Trophoblast cell (in vitro differentiated cells and primary cell): ENCODE data around the gene USH1C.

ENCODE experiments used
- DNase-seq, 2 donors: peaks; one replicate each; pipeline ENCODE4 v3.0.0-alpha.2; 2016
- H2AFZ ChIP-seq: 2 replicates; pipeline ENCODE4 v1.6.1; 2013; ENCODE audit warnings: low read length, moderate library complexity, mild to moderate bottlenecking; ENCODE audit not compliant: insufficient read depth, poor library complexity
- H2AK5ac ChIP-seq: 2 replicates; pipeline ENCODE4 v1.6.1; 2013; ENCODE audit warnings: mild to moderate bottlenecking, low read length
- H2BK120ac ChIP-seq: 2 replicates; pipeline ENCODE4 v1.6.1; 2013; ENCODE audit warnings: low read length, mild to moderate bottlenecking, moderate library complexity; ENCODE audit not compliant: insufficient read depth, poor library complexity
- H2BK12ac ChIP-seq: 2 replicates; pipeline ENCODE4 v1.6.1; 2013; ENCODE audit warnings: mild to moderate bottlenecking, low read length, moderate library complexity
- H2BK5ac ChIP-seq: 2 replicates; pipeline ENCODE4 v1.6.1; 2013; ENCODE audit warnings: low read length, low read depth, moderate library complexity, mild to moderate bottlenecking; ENCODE audit not compliant: poor library complexity
- H3K14ac ChIP-seq: 2 replicates; pipeline ENCODE4 v1.6.1; 2013; ENCODE audit warnings: mild to moderate bottlenecking, low read length
- H3K18ac ChIP-seq: 2 replicates; pipeline ENCODE4 v1.6.1; 2013; ENCODE audit warnings: mild to moderate bottlenecking, low read length
- H3K23ac ChIP-seq: 2 replicates; pipeline ENCODE4 v1.6.1; 2013; ENCODE audit warnings: low read length
- H3K27ac ChIP-seq: 2 replicates; pipeline ENCODE4 v1.5.1; 2013; ENCODE audit warnings: low read depth, mild to moderate bottlenecking, inconsistent platforms, low read length, moderate library complexity
- H3K27me3 ChIP-seq: 2 replicates; pipeline ENCODE4 v1.6.1; 2013; ENCODE audit warnings: inconsistent platforms, mild to moderate bottlenecking, low read length, moderate library complexity; ENCODE audit not compliant: insufficient read depth
- H3K36me3 ChIP-seq, 2 experiments: 1 replicate in 1 of 2; 2 replicates in 1 of 2; pipeline ENCODE4 v1.6.1; 2013; ENCODE audit warnings: low read length in 2 of 2, mild to moderate bottlenecking in 2 of 2, moderate library complexity in 1 of 2; ENCODE audit not compliant: insufficient read depth in 2 of 2, control insufficient read depth in 1 of 2
- H3K4ac ChIP-seq: 2 replicates; pipeline ENCODE4 v1.6.1; 2013; ENCODE audit warnings: low read depth, mild to moderate bottlenecking, low read length, moderate library complexity
- H3K4me1 ChIP-seq, 2 experiments: 1 replicate in 1 of 2; 2 replicates in 1 of 2; pipeline ENCODE4 v1.6.1; 2013; ENCODE audit warnings: low read length in 2 of 2, mild to moderate bottlenecking in 2 of 2, moderate library complexity in 1 of 2; ENCODE audit not compliant: insufficient read depth in 2 of 2, control insufficient read depth in 1 of 2
- H3K4me2 ChIP-seq: 2 replicates; pipeline ENCODE4 v1.6.1; 2013; ENCODE audit warnings: inconsistent platforms, mild to moderate bottlenecking, low read length, moderate library complexity
- H3K4me3 ChIP-seq: 2 replicates; pipeline ENCODE4 v1.5.1; 2013; ENCODE audit warnings: mild to moderate bottlenecking, low read depth, low read length, inconsistent platforms
- H3K79me1 ChIP-seq: one replicate; pipeline ENCODE4 v1.6.1; 2013; ENCODE audit warnings: low read length
- H3K79me2 ChIP-seq: 2 replicates; pipeline ENCODE4 v1.6.1; 2013; ENCODE audit warnings: low read length, mild to moderate bottlenecking; ENCODE audit not compliant: control insufficient read depth, insufficient read depth, poor library complexity
- H3K9ac ChIP-seq: 2 replicates; pipeline ENCODE4 v1.6.1; 2013; ENCODE audit warnings: mild to moderate bottlenecking, low read length
- H3K9me3 ChIP-seq: 2 replicates; pipeline ENCODE4 v1.6.1; 2013; ENCODE audit warnings: low read depth, mild to moderate bottlenecking, control low read depth, inconsistent platforms, low read length; ENCODE audit not compliant: insufficient read depth
- H4K12ac ChIP-seq: 2 replicates; pipeline ENCODE4 v1.6.1; 2013; ENCODE audit warnings: low read depth, mild to moderate bottlenecking, low read length, moderate library complexity
- H4K8ac ChIP-seq: 2 replicates; pipeline ENCODE4 v1.6.1; 2013; ENCODE audit warnings: low read depth, mild to moderate bottlenecking, low read length, moderate library complexity
- H4K91ac ChIP-seq: one replicate; pipeline ENCODE4 v1.6.1; 2013; ENCODE audit warnings: low read depth, mild to moderate bottlenecking, low read length, moderate library complexity
- WGBS: extraction: QIAGEN DNeasy Blood & Tissue Kit; methylation state at CpG from one replicate; pipeline ENCODE4 v1.1.7; 2013; ENCODE audit warnings: missing lambda C conversion rate; ENCODE audit not compliant: insufficient read length, insufficient coverage; ENCODE audit errors: extremely low coverage; 5-methylcytosine and 5-hydroxymethylcytosine counted together

Gene USH1C

GRCh38 chr11:17521106-17521900, 22.9 kb downstream of the USH1C start:
- no peak overlapping the region for H2BK120ac ChIP-seq
- no peak overlapping the region for H3K23ac ChIP-seq
- no peaks in the 10 kb centered on the region for H3K27me3 ChIP-seq
- H2AFZ ChIP-seq = no peak overlapping the region
- H3K9ac ChIP-seq = no peak overlapping the region
- no peak overlapping the region for H4K91ac ChIP-seq
- H3K79me1 ChIP-seq = no peaks in the 10 kb centered on the region
- no peak overlapping the region for H2AK5ac ChIP-seq
- no peak for DNase-seq
- no peak overlapping the region for H3K4me3 ChIP-seq
- H3K27ac ChIP-seq = no peak overlapping the region
- no peak overlapping the region for H2BK12ac ChIP-seq
- no peaks in the 10 kb centered on the region for H3K36me3 ChIP-seq
- H4K12ac ChIP-seq = no peak overlapping the region
- H4K8ac ChIP-seq = no peak overlapping the region
- H3K4ac ChIP-seq = no peak overlapping the region
- H3K9me3 ChIP-seq = peaks cover 3% of the 10 kb centered on the region
- H3K14ac ChIP-seq = no peak overlapping the region
- H2BK5ac ChIP-seq = no peak overlapping the region
- no peak overlapping the region for H3K18ac ChIP-seq
- H3K4me2 ChIP-seq = no peak overlapping the region
- H3K4me1 ChIP-seq = no peaks in the 10 kb centered on the region
- no CpG with 5 or more reads among the region's 11 CpGs for WGBS
- H3K79me2 ChIP-seq = no peaks in the 10 kb centered on the region

- Histone ChIP-seq H3K14ac (no peak overlapping the region), H3K27ac (no peak overlapping the region), H3K18ac (no peak overlapping the region), H3K9me3 (peaks cover 3% of the 10 kb centered on the region), H2AFZ (no peak overlapping the region), H2BK12ac (no peak overlapping the region), H3K23ac (no peak overlapping the region), H3K4me2 (no peak overlapping the region), H3K79me1 (no peaks in the 10 kb centered on the region), H2AK5ac (no peak overlapping the region), H3K36me3 (no peaks in the 10 kb centered on the region), H4K12ac (no peak overlapping the region), H3K79me2 (no peaks in the 10 kb centered on the region), H4K8ac (no peak overlapping the region), H3K4me3 (no peak overlapping the region), H4K91ac (no peak overlapping the region), H3K4me1 (no peaks in the 10 kb centered on the region), H2BK5ac (no peak overlapping the region), H2BK120ac (no peak overlapping the region), H3K27me3 (no peaks in the 10 kb centered on the region), H3K9ac (no peak overlapping the region), H3K4ac (no peak overlapping the region)
- WGBS = no CpG with 5 or more reads among the region's 7 CpGs
- no peak for DNase-seq
These were observed 24.9 kb downstream of the USH1C start for GRCh38 chr11:17519061-17519885.

GRCh38 chr11:17518366-17518765, 25.9 kb downstream of the USH1C start:
- no peak overlapping the region for H3K14ac ChIP-seq
- H3K4me2 ChIP-seq = no peak overlapping the region
- WGBS = no CpG with 5 or more reads among the region's 2 CpGs
- H3K79me2 ChIP-seq = no peaks in the 10 kb centered on the region
- H3K27ac ChIP-seq = no peak overlapping the region
- H3K18ac ChIP-seq = no peak overlapping the region
- H3K79me1 ChIP-seq = no peaks in the 10 kb centered on the region
- DNase-seq = no peak
- H3K4me3 ChIP-seq = no peak overlapping the region
- no peak overlapping the region for H2BK120ac ChIP-seq
- H3K9ac ChIP-seq = no peak overlapping the region
- no peaks in the 10 kb centered on the region for H3K4me1 ChIP-seq
- no peak overlapping the region for H2AK5ac ChIP-seq
- no peak overlapping the region for H4K8ac ChIP-seq
- no peak overlapping the region for H2BK5ac ChIP-seq
- no peak overlapping the region for H4K91ac ChIP-seq
- H4K12ac ChIP-seq = no peak overlapping the region
- H2BK12ac ChIP-seq = no peak overlapping the region
- H3K9me3 ChIP-seq = peaks cover 3% of the 10 kb centered on the region
- H2AFZ ChIP-seq = no peak overlapping the region
- no peak overlapping the region for H3K4ac ChIP-seq
- H3K27me3 ChIP-seq = no peaks in the 10 kb centered on the region
- no peak overlapping the region for H3K23ac ChIP-seq
- no peaks in the 10 kb centered on the region for H3K36me3 ChIP-seq

- no peak overlapping the region for H4K8ac ChIP-seq
- no peak overlapping the region for H3K27ac ChIP-seq
- no peak overlapping the region for H3K4me3 ChIP-seq
- no peak overlapping the region for H3K4ac ChIP-seq
- no peaks in the 10 kb centered on the region for H3K79me1 ChIP-seq
- no peaks in the 10 kb centered on the region for H3K36me3 ChIP-seq
- no peak overlapping the region for H3K9ac ChIP-seq
- no peak overlapping the region for H3K18ac ChIP-seq
- H3K27me3 ChIP-seq = no peaks in the 10 kb centered on the region
- WGBS = no CpG with 5 or more reads among the region's 10 CpGs
- no peak overlapping the region for H2AFZ ChIP-seq
- no peak overlapping the region for H3K23ac ChIP-seq
- no peaks in the 10 kb centered on the region for H3K4me1 ChIP-seq
- H3K9me3 ChIP-seq = peaks cover 3% of the 10 kb centered on the region
- DNase-seq = no peak
- no peak overlapping the region for H3K4me2 ChIP-seq
- no peak overlapping the region for H2AK5ac ChIP-seq
- no peak overlapping the region for H3K14ac ChIP-seq
- H2BK5ac ChIP-seq = no peak overlapping the region
- H4K91ac ChIP-seq = no peak overlapping the region
- H2BK12ac ChIP-seq = no peak overlapping the region
- H3K79me2 ChIP-seq = no peaks in the 10 kb centered on the region
- H2BK120ac ChIP-seq = no peak overlapping the region
- H4K12ac ChIP-seq = no peak overlapping the region
These were observed 27.0 kb downstream of the USH1C start for GRCh38 chr11:17517186-17517585.
